Measurements from ENCODE around the gene FGGY. TPM values are rescaled to one million over a fixed set of nuclear protein-coding genes. Genes with fewer than 3 reads are reported as not detected.

Gene FGGY
- total RNA-seq, 1 donor from 2014 or later, result 18.2 TPM

- Mint-ChIP-seq H3K36me3 (ENCODE audit: insufficient read depth) (no peaks in the 10 kb centered on the region), H3K4me1 (ENCODE audit: low read depth) (peaks cover 25% of the 10 kb centered on the region), H3K27me3 (no peaks in the 10 kb centered on the region), H3K4me3 (ENCODE audit: low read depth) (no peak overlapping the region), H3K9me3 (ENCODE audit: low read depth) (no peaks in the 10 kb centered on the region), H3K27ac (no peak overlapping the region)
- no peak for DNase-seq (ENCODE audit: low spot score, unreplicated experiment)
- TF ChIP-seq CTCF (IDR thresholded peaks at IDR 0.05; ENCODE audit: unreplicated experiment), result no peak
Observed at GRCh38 chr1:59391212-59392179, 94.6 kb downstream of the FGGY start.

GRCh38 chr1:59393211-59394180 lies 96.6 kb downstream of the FGGY start:
- peak overlapping the region; percentile 60 for H3K4me3 Mint-ChIP-seq (ENCODE audit: low read depth)
- H3K9me3 Mint-ChIP-seq (ENCODE audit: low read depth), result no peaks in the 10 kb centered on the region
- H3K27ac Mint-ChIP-seq, result peak overlapping the region; percentile 95
- peaks cover 32% of the 10 kb centered on the region for H3K4me1 Mint-ChIP-seq (ENCODE audit: low read depth)
- no peaks in the 10 kb centered on the region for H3K27me3 Mint-ChIP-seq
- no peaks in the 10 kb centered on the region for H3K36me3 Mint-ChIP-seq (ENCODE audit: insufficient read depth)
- no peak for DNase-seq (ENCODE audit: low spot score, unreplicated experiment)
- TF ChIP-seq CTCF (IDR thresholded peaks at IDR 0.05; ENCODE audit: unreplicated experiment), result no peak

GRCh38 chr1:59394706-59395425 lies 98.0 kb downstream of the FGGY start:
- no peak for DNase-seq (ENCODE audit: low spot score, unreplicated experiment)
- Mint-ChIP-seq H3K36me3 (ENCODE audit: insufficient read depth) (no peaks in the 10 kb centered on the region), H3K9me3 (ENCODE audit: low read depth) (no peaks in the 10 kb centered on the region), H3K4me1 (ENCODE audit: low read depth) (peaks cover 32% of the 10 kb centered on the region), H3K4me3 (ENCODE audit: low read depth) (no peak overlapping the region), H3K27ac (peak overlapping the region; percentile 6), H3K27me3 (no peaks in the 10 kb centered on the region)
- no peak for TF ChIP-seq CTCF (IDR thresholded peaks at IDR 0.05; ENCODE audit: unreplicated experiment)

GRCh38 chr1:59396387-59396786 lies 99.5 kb downstream of the FGGY start:
- no peaks in the 10 kb centered on the region for H3K9me3 Mint-ChIP-seq (ENCODE audit: low read depth)
- H3K27ac Mint-ChIP-seq, result no peak overlapping the region
- H3K4me3 Mint-ChIP-seq (ENCODE audit: low read depth), result no peak overlapping the region
- TF ChIP-seq CTCF (IDR thresholded peaks at IDR 0.05; ENCODE audit: unreplicated experiment), result no peak
- no peaks in the 10 kb centered on the region for H3K36me3 Mint-ChIP-seq (ENCODE audit: insufficient read depth)
- peaks cover 32% of the 10 kb centered on the region for H3K4me1 Mint-ChIP-seq (ENCODE audit: low read depth)
- DNase-seq (ENCODE audit: low spot score, unreplicated experiment), result no peak
- H3K27me3 Mint-ChIP-seq, result no peaks in the 10 kb centered on the region
